Keratinocyte (primary cell): ENCODE measurements around the gene MMP14.

Experiments used
- CTCF ChIP-seq, 3 experiments: IDR thresholded peaks in 1 of 3; conservative IDR thresholded peaks in 1 of 3; optimal IDR thresholded peaks in 1 of 3; 2 replicates in 2 of 3; 3 replicates in 1 of 3; pipeline versions ENCODE3 to v1.5.1; 2011; ENCODE audit warnings: low read length in 3 of 3, mild to moderate bottlenecking in 3 of 3, moderate library complexity in 2 of 3, control low read depth in 1 of 3, inconsistent platforms in 1 of 3; ENCODE audit not compliant: insufficient read depth in 2 of 3; ENCODE audit errors: extremely low read depth in 1 of 3
- EZH2 ChIP-seq: IDR thresholded peaks from one replicate; pipeline ENCODE4 v1.6.1; 2012; ENCODE audit warnings: inconsistent platforms, mild to moderate bottlenecking, low read length, moderate library complexity

GRCh38 chr14:22812744-22813143 lies 23.6 kb upstream of the MMP14 start:
- TF ChIP-seq CTCF (optimal IDR thresholded peaks at IDR 0.05 in 1 of 3, IDR thresholded peaks at IDR 0.05 in 1 of 3, conservative IDR thresholded peaks at IDR 0.05 in 1 of 3; ENCODE audit: extremely low read depth in 1 of 3, insufficient read depth in 2 of 3, low read length in 3 of 3): no peak
- no peak for TF ChIP-seq EZH2
